Activated CD4-positive, alpha-beta T cell treated with anti-CD3 and anti-CD28 coated beads for 36 hours (primary cell): Measurements from ENCODE around the gene PXDC1. TPM values are rescaled to one million over a fixed set of nuclear protein-coding genes. Genes with fewer than 3 reads are reported as not detected.

Source experiments
- ATAC-seq: fragments of 200-7000 bp; cut with Tn5 transposase; one replicate; pipeline ENCODE4 v1.10.0; 2021; ENCODE audit warnings: mild to moderate bottlenecking, moderate library complexity
- CTCF ChIA-PET: fragments of 350-600 bp; sonication (Branson Sonifier 250); formaldehyde crosslinking; loops from one replicate; lab custom pipeline; 2021; ENCODE audit warnings: antibody characterized with exemption; lab: Charles Lee
- POLR2A ChIA-PET: fragments of 350-600 bp; sonication (Branson Sonifier 250); formaldehyde crosslinking; loops from one replicate; lab custom pipeline; 2021; ENCODE audit warnings: antibody characterized with exemption, inconsistent platforms; lab: Charles Lee
- DNase-seq: peaks from one replicate; pipeline ENCODE4 v3.0.0-alpha.2; 2020
- H3K27ac Mint-ChIP-seq: one replicate; pipeline ENCODE4 v1.8.0; 2021; ENCODE audit warnings: mixed read lengths
- H3K27me3 Mint-ChIP-seq: one replicate; pipeline ENCODE4 v1.8.0; 2021; ENCODE audit warnings: mixed read lengths
- H3K36me3 Mint-ChIP-seq: one replicate; pipeline ENCODE4 v1.8.0; 2021; ENCODE audit warnings: low read depth, mixed read lengths
- H3K4me1 Mint-ChIP-seq: one replicate; pipeline ENCODE4 v1.8.0; 2021; ENCODE audit warnings: mixed read lengths
- H3K4me3 Mint-ChIP-seq: one replicate; pipeline ENCODE4 v1.8.0; 2021; ENCODE audit warnings: mild to moderate bottlenecking, moderate library complexity, mixed read lengths
- H3K9me3 Mint-ChIP-seq: one replicate; pipeline ENCODE4 v1.8.0; 2021; ENCODE audit warnings: low read depth, mixed read lengths
- intact Hi-C, 2 experiments: fragments of 100-400 bp; cut with DNase I in 1 of 2; cut with micrococcal nuclease in 1 of 2; formaldehyde crosslinking; loops; one replicate each; pipeline versions ENCODE4 v1.14.2 to v1.15.1; 2022 to 2024; cut with DNase I, micrococcal nuclease
- total RNA-seq, 2 experiments: library from RNA; stranded (reverse); gene quantifications; one replicate each; pipeline ENCODE4 v1.2.3, GENCODE V29; 2021

The PXDC1 gene
- total RNA-seq, 2 experiments from 2014 or later, result 1.6 to 2.4 TPM

- POLR2A ChIA-PET, result no interaction called here
- intact Hi-C loops, result no loop called here
- DNase-seq (peak; percentile 36), ATAC-seq (no peak)
- Mint-ChIP-seq H3K9me3 (no peaks in the 10 kb centered on the region), H3K36me3 (no peaks in the 10 kb centered on the region), H3K27me3 (peaks cover 29% of the 10 kb centered on the region), H3K4me1 (peaks cover 2% of the 10 kb centered on the region), H3K27ac (no peak overlapping the region), H3K4me3 (peak overlapping the region; percentile 33)
- CTCF ChIA-PET, result interaction anchor here (0.6 to 3.3 kb wide), 7 partner anchors 16 to 268 kb away, joined by 3 to 11 read pairs (median 6); partner anchors contain the start of gene FAM50B
These were observed 1.0 kb downstream of the PXDC1 start for GRCh38 chr6:3750317-3751076.

- ChIA-PET POLR2A (interaction anchor here (0.5 kb wide), 1 partner anchor 242 kb away, joined by 3 read pairs; no protein-coding TSS in a partner anchor), CTCF (interaction anchor here (0.6 to 3.3 kb wide), 14 partner anchors 8 to 268 kb away, joined by 3 to 11 read pairs (median 5); partner anchors contain the start of gene FAM50B)
- ATAC-seq (no peak), DNase-seq (no peak)
- H3K27ac Mint-ChIP-seq, result no peak overlapping the region
- intact Hi-C loops, result loop anchor here in 1 of 2 experiments (2.0 kb wide), 1 partner anchor 99 kb away; the partner anchor contains the start of gene FAM50B
- H3K36me3 Mint-ChIP-seq, result no peaks in the 10 kb centered on the region
- H3K4me1 Mint-ChIP-seq, result peaks cover 2% of the 10 kb centered on the region
- peak overlapping the region; percentile 33 for H3K4me3 Mint-ChIP-seq
- H3K9me3 Mint-ChIP-seq, result no peaks in the 10 kb centered on the region
- H3K27me3 Mint-ChIP-seq, result peaks cover 29% of the 10 kb centered on the region
These were observed 1.6 kb downstream of the PXDC1 start for GRCh38 chr6:3749977-3750316.

GRCh38 chr6:3749067-3749841 lies 2.3 kb downstream of the PXDC1 start:
- CTCF ChIA-PET, result interaction anchor here (0.6 to 3.3 kb wide), 24 partner anchors 9 to 996 kb away, joined by 3 to 11 read pairs (median 5); partner anchors contain the start of gene FAM50B
- ATAC-seq (no peak), DNase-seq (no peak)
- no peak overlapping the region for H3K27ac Mint-ChIP-seq
- peaks cover 29% of the 10 kb centered on the region for H3K27me3 Mint-ChIP-seq
- no peaks in the 10 kb centered on the region for H3K9me3 Mint-ChIP-seq
- no peaks in the 10 kb centered on the region for H3K36me3 Mint-ChIP-seq
- H3K4me3 Mint-ChIP-seq, result no peak overlapping the region
- POLR2A ChIA-PET, result interaction anchor here (0.5 kb wide), 1 partner anchor 243 kb away, joined by 3 read pairs; no protein-coding TSS in a partner anchor
- peaks cover 2% of the 10 kb centered on the region for H3K4me1 Mint-ChIP-seq
- intact Hi-C loops, result loop anchor here in 1 of 2 experiments (2.0 kb wide), 1 partner anchor 100 kb away; the partner anchor contains the start of gene FAM50B

GRCh38 chr6:3748208-3749066 lies 3.1 kb downstream of the PXDC1 start:
- peak; percentile 82 for DNase-seq
- intact Hi-C loops, result loop anchor here (1.0 to 2.0 kb wide), 5 partner anchors 100 to 260 kb away; partner anchors contain the start of gene FAM50B (in 1 of the 2)
- ChIA-PET POLR2A (no interaction called here), CTCF (interaction anchor here (0.6 to 3.3 kb wide), 21 partner anchors 8 to 997 kb away, joined by 3 to 11 read pairs (median 4); partner anchors contain the start of gene FAM50B)
- Mint-ChIP-seq H3K36me3 (no peaks in the 10 kb centered on the region), H3K4me3 (no peak overlapping the region), H3K27ac (no peak overlapping the region), H3K27me3 (peaks cover 23% of the 10 kb centered on the region), H3K4me1 (peaks cover 2% of the 10 kb centered on the region), H3K9me3 (no peaks in the 10 kb centered on the region)
- ATAC-seq, result peak; percentile 90

- peaks cover 14% of the 10 kb centered on the region for H3K27me3 Mint-ChIP-seq
- DNase-seq, result no peak
- intact Hi-C loops, result no loop called here
- ATAC-seq, result no peak
- peaks cover 3% of the 10 kb centered on the region for H3K4me1 Mint-ChIP-seq
- no peaks in the 10 kb centered on the region for H3K36me3 Mint-ChIP-seq
- POLR2A ChIA-PET, result no interaction called here
- H3K4me3 Mint-ChIP-seq, result no peak overlapping the region
- no peaks in the 10 kb centered on the region for H3K9me3 Mint-ChIP-seq
- CTCF ChIA-PET, result interaction anchor here (0.7 to 3.3 kb wide), 4 partner anchors 9 to 260 kb away, joined by 3 to 11 read pairs (median 4); partner anchors contain the start of gene FAM50B
- no peak overlapping the region for H3K27ac Mint-ChIP-seq
These were observed 4.3 kb downstream of the PXDC1 start for GRCh38 chr6:3747100-3747737.

- CTCF ChIA-PET, result interaction anchor here (1.1 to 6.5 kb wide), 3 partner anchors 9 to 244 kb away, joined by 3 to 57 read pairs (median 12); no protein-coding TSS in a partner anchor
- Mint-ChIP-seq H3K9me3 (no peaks in the 10 kb centered on the region), H3K27me3 (peaks cover 14% of the 10 kb centered on the region)
These were observed 4.8 kb downstream of the PXDC1 start for GRCh38 chr6:3746696-3747095.

GRCh38 chr6:3746119-3746691 lies 5.3 kb downstream of the PXDC1 start:
- H3K9me3 Mint-ChIP-seq, result no peaks in the 10 kb centered on the region
- peaks cover 18% of the 10 kb centered on the region for H3K27me3 Mint-ChIP-seq
- ChIA-PET POLR2A (no interaction called here), CTCF (interaction anchor here (0.6 to 6.5 kb wide), 12 partner anchors 9 to 269 kb away, joined by 3 to 57 read pairs (median 4); no protein-coding TSS in a partner anchor)
- no peak for ATAC-seq
- intact Hi-C loops, result no loop called here
- H3K27ac Mint-ChIP-seq, result no peak overlapping the region
- DNase-seq, result no peak
- H3K4me1 Mint-ChIP-seq, result peaks cover 3% of the 10 kb centered on the region
- H3K36me3 Mint-ChIP-seq, result no peaks in the 10 kb centered on the region
- no peak overlapping the region for H3K4me3 Mint-ChIP-seq

More at GRCh38 chr6:3746696-3747095, 4.8 kb downstream of the PXDC1 start:
- H3K36me3 Mint-ChIP-seq, result no peaks in the 10 kb centered on the region
- intact Hi-C loops, result no loop called here
- H3K27ac Mint-ChIP-seq, result no peak overlapping the region
- DNase-seq (no peak), ATAC-seq (no peak)
- no peak overlapping the region for H3K4me3 Mint-ChIP-seq
- H3K4me1 Mint-ChIP-seq, result peaks cover 3% of the 10 kb centered on the region
- POLR2A ChIA-PET, result no interaction called here

- DNase-seq, result no peak
- H3K27ac Mint-ChIP-seq, result no peak overlapping the region
- peaks cover 20% of the 10 kb centered on the region for H3K27me3 Mint-ChIP-seq
- intact Hi-C loops, result no loop called here
- ATAC-seq, result no peak
- POLR2A ChIA-PET, result no interaction called here
- H3K9me3 Mint-ChIP-seq, result no peaks in the 10 kb centered on the region
- H3K36me3 Mint-ChIP-seq, result no peaks in the 10 kb centered on the region
- CTCF ChIA-PET, result interaction anchor here (0.5 to 6.5 kb wide), 14 partner anchors 10 to 269 kb away, joined by 3 to 57 read pairs (median 4); no protein-coding TSS in a partner anchor
- H3K4me3 Mint-ChIP-seq, result no peak overlapping the region
- H3K4me1 Mint-ChIP-seq, result peaks cover 3% of the 10 kb centered on the region
These were observed 5.9 kb downstream of the PXDC1 start for GRCh38 chr6:3745566-3746118.

GRCh38 chr6:3744901-3745470 lies 6.5 kb downstream of the PXDC1 start:
- CTCF ChIA-PET, result interaction anchor here (0.5 to 6.5 kb wide), 10 partner anchors 12 to 265 kb away, joined by 3 to 57 read pairs (median 3); no protein-coding TSS in a partner anchor
- Mint-ChIP-seq H3K4me3 (no peak overlapping the region), H3K27me3 (peaks cover 20% of the 10 kb centered on the region), H3K9me3 (no peaks in the 10 kb centered on the region), H3K36me3 (no peaks in the 10 kb centered on the region), H3K27ac (no peak overlapping the region), H3K4me1 (peaks cover 3% of the 10 kb centered on the region)
- ATAC-seq, result no peak
- intact Hi-C loops, result no loop called here
- no peak for DNase-seq
- POLR2A ChIA-PET, result no interaction called here
